Pancreas (tissue), 10 donors: ENCODE data around the gene POMT1. TPM values are rescaled to one million over a fixed set of nuclear protein-coding genes. Genes with fewer than 3 reads are reported as not detected.

ENCODE experiments used
- ATAC-seq, 4 donors: fragments of 200-7000 bp; cut with Tn5 transposase; one replicate each; pipeline versions ENCODE4 v1.8.0 to v1.9.1; 2020; ENCODE audit warnings: mild to moderate bottlenecking in 4 of 4, moderate library complexity in 4 of 4
- DNase-seq, 6 donors: peaks; one replicate each; pipeline ENCODE4 v3.0.0-alpha.2; 2020
- FAIRE-seq: peaks from 2 replicates; lab custom pipeline; 2012; peaks lifted over from hg19 to GRCh38; lab: Jason Lieb, UNC
- H3K27ac ChIP-seq, 4 donors: fragments of 200-600 bp; sonication (generic); 1 replicate in 3 of 4; 2 replicates in 1 of 4; pipeline versions ENCODE4 v1.5.0 to v1.8.0; 2020
- H3K27me3 ChIP-seq, 4 donors: fragments of 200-600 bp; one replicate each; pipeline ENCODE4 v1.8.0; 2021
- H3K36me3 ChIP-seq, 3 donors: fragments of 200-600 bp; sonication (generic) in 1 of 3; one replicate each; pipeline versions ENCODE4 v1.5.0 to v1.8.0; 2020 to 2021
- H3K4me1 ChIP-seq, 3 donors: fragments of 200-600 bp; one replicate each; pipeline ENCODE4 v1.8.0; 2021
- H3K4me3 ChIP-seq, 4 donors: fragments of 200-600 bp; sonication (generic) in 2 of 4; one replicate each; pipeline versions ENCODE4 v1.5.0 to v1.8.0; 2020 to 2021
- H3K9me3 ChIP-seq, 4 donors: fragments of 200-600 bp; one replicate each; pipeline ENCODE4 v1.8.0; 2021
- WGBS, 2 donors: extraction: QIAGEN DNeasy Blood & Tissue Kit; methylation state at CpG; one replicate each; pipeline ENCODE4 v1.1.7; 2013; 5-methylcytosine and 5-hydroxymethylcytosine counted together
- intact Hi-C, 3 donors: fragments of 100-400 bp; cut with DNase I; formaldehyde crosslinking; loops; one replicate each; pipeline versions ENCODE4 v1.11.1 to v1.14.2; 2022
- polyA plus RNA-seq, 2 donors: library from polyadenylated mRNA; stranded (reverse); fragments of 200-250 nt; gene quantifications; one replicate each; pipeline ENCODE4 v1.2.3, GENCODE V29; 2013
- total RNA-seq, 6 donors: library from RNA; stranded (reverse); fragmentation: NEBNext Ultra II Directional in 4 of 6; extraction: Animal tissue kit (Norgen Biotek cat#: 25700) in 4 of 6; gene quantifications; one replicate each; pipeline versions ENCODE4 v1.2.1 to v1.2.4, GENCODE V29; 2021 to 2023
- TF ChIP-seq, protein P1 (sequence below), 4 donors: fragments of 200-600 bp; sonication (generic) in 3 of 4; IDR thresholded peaks; one replicate each; pipeline versions ENCODE4 v1.5.0 to v1.8.0; 2021; ENCODE audit warnings: antibody characterized with exemption in 4 of 4
- donor health status: healthy with polysubstance abuse.
- donor health status: DM: no; HTN: no; CAD: no; lungs with moderate emphysema.
- donor health status: DM: no; HTN: no; CAD: no.
- donor health status: control.
- donor health status: control.
- donor health status: Bipolar disorder and iron deficiency.
- donor health status: DM: yes; HTN: yes; CAD: no.
- donor health status: DM: no; HTN: no; CAD: no.
- donor health status: DM: no; HTN: no; CAD: no.
- donor health status: DM: yes; HTN: yes; CAD: no.

POMT1 gene
- total and polyA plus RNA-seq, 8 donors: 11.3 to 66.5 (median 16.5) TPM

DNA sequence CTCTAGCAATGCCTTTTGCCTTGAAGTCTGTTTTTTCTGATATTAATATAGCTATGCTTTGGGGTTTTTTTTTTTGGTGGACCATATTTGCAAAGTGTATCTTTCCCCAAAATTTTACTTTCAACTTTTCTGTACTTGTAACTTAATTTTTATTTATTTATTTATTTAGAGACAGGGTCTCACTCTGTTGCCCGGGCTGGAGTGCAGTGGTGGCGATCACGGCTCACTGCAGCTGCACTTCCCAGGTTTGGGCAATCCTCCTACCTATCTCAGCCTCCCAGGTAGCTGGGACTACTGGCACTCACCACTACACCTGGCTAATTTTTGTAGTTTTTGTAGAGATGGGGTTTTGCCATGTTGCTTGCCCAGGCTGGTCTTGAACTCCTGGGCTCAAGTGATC, 63.4 kb downstream of the POMT1 start:
- H3K27me3 ChIP-seq: no peaks in the 10 kb centered on the region
- no peak for FAIRE-seq
- 99 to 100% methylated on average over 3 of the region's 3 CpGs for WGBS, 2 donors
- H3K4me1 ChIP-seq: no peaks in the 10 kb centered on the region
- no peak overlapping the region for H3K27ac ChIP-seq
- DNase-seq: no peak
- TF ChIP-seq, protein P1, sequence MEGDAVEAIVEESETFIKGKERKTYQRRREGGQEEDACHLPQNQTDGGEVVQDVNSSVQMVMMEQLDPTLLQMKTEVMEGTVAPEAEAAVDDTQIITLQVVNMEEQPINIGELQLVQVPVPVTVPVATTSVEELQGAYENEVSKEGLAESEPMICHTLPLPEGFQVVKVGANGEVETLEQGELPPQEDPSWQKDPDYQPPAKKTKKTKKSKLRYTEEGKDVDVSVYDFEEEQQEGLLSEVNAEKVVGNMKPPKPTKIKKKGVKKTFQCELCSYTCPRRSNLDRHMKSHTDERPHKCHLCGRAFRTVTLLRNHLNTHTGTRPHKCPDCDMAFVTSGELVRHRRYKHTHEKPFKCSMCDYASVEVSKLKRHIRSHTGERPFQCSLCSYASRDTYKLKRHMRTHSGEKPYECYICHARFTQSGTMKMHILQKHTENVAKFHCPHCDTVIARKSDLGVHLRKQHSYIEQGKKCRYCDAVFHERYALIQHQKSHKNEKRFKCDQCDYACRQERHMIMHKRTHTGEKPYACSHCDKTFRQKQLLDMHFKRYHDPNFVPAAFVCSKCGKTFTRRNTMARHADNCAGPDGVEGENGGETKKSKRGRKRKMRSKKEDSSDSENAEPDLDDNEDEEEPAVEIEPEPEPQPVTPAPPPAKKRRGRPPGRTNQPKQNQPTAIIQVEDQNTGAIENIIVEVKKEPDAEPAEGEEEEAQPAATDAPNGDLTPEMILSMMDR (IDR thresholded peaks at IDR 0.05): no peak
- no peaks in the 10 kb centered on the region for H3K36me3 ChIP-seq
- no peak for ATAC-seq
- intact Hi-C loops: no loop called here
- H3K4me3 ChIP-seq: no peak overlapping the region
- no peaks in the 10 kb centered on the region for H3K9me3 ChIP-seq

DNA sequence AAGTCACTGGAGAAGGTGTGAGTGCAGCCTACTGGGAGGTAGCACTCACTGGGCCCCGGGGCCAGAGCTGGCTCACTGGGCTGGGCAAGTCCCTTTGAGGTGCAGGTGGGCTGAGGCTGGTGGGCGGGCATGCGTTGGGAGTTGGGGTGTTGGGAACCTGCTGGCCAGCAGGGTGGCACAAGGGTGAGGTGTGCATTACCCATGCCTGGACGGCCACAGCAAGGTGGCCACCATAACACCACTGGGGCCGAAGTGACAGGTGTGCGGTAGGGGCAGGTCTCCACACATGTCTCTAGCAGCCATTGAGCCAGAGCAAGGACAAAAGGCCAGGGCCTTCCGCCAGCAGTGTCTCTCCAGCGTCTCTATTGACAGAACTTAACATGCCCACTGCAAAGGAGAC, 65.2 kb downstream of the POMT1 start:
- DNase-seq: no peak
- no peaks in the 10 kb centered on the region for H3K27me3 ChIP-seq
- H3K9me3 ChIP-seq: no peaks in the 10 kb centered on the region
- TF ChIP-seq, protein P1 (IDR thresholded peaks at IDR 0.05): no peak
- peaks cover 0 to 8% (median 0%) of the 10 kb centered on the region in 3 donors for H3K36me3 ChIP-seq
- WGBS, 2 donors: 96 to 99% methylated on average over 8 of the region's 8 CpGs
- no peak overlapping the region for H3K4me3 ChIP-seq
- intact Hi-C loops: no loop called here
- H3K27ac ChIP-seq: no peak overlapping the region
- no peak for ATAC-seq
- FAIRE-seq: no peak
- H3K4me1 ChIP-seq: no peaks in the 10 kb centered on the region

Other genes starting within 250 kb of the POMT1 start
- gene FAM78A, start 226.4 kb upstream of the POMT1 start, total RNA-seq: 1 to 10 TPM in 3 of 6 donors, under 1 TPM in 3; 0.37 to 3.9 (median 0.93) TPM
- under 1 TPM; 0.45 to 0.76 TPM for gene FAM78A, start 226.4 kb upstream of the POMT1 start, polyA plus RNA-seq
- 1 to 10 TPM in 4 of 6 donors, under 1 TPM in 2; 0.38 to 2.0 (median 1.3) TPM for gene PLPP7, start 213.2 kb upstream of the POMT1 start, total RNA-seq
- 1 to 10 TPM in 1 of 2 donors, under 1 TPM in 1; 0.94 to 2.5 TPM for gene PLPP7, start 213.2 kb upstream of the POMT1 start, polyA plus RNA-seq
- gene PRRC2B, start 108.8 kb upstream of the POMT1 start, total RNA-seq: 100 to 1,000 TPM in 2 of 6 donors, 10 to 100 TPM in 4; 67.4 to 132 (median 94.9) TPM
- gene PRRC2B, start 108.8 kb upstream of the POMT1 start, polyA plus RNA-seq: 10 to 100 TPM; 44.8 to 77.9 TPM
- gene UCK1, start 28.3 kb downstream of the POMT1 start, total RNA-seq: 10 to 100 TPM; 11.2 to 18.7 (median 17.7) TPM
- 10 to 100 TPM; 24.6 to 31.2 TPM for gene UCK1, start 28.3 kb downstream of the POMT1 start, polyA plus RNA-seq
- 1 to 10 TPM; 2.3 to 4.1 (median 3.2) TPM for gene PRRT1B, start 42.6 kb downstream of the POMT1 start, total RNA-seq
- gene PRRT1B, start 42.6 kb downstream of the POMT1 start, polyA plus RNA-seq: 1 to 10 TPM; 2.5 to 5.0 TPM
- gene RAPGEF1, start 237.2 kb downstream of the POMT1 start, total RNA-seq: 10 to 100 TPM; 38.8 to 62.6 (median 52.3) TPM
- 10 to 100 TPM; 17.1 to 22.8 TPM for gene RAPGEF1, start 237.2 kb downstream of the POMT1 start, polyA plus RNA-seq